H1 (cell line): ENCODE results near the gene TMEM108. TPM values are rescaled to one million over a fixed set of nuclear protein-coding genes. Genes with fewer than 3 reads are reported as not detected.

Source experiments
- CTCF ChIA-PET: fragments of 300-600 bp; sonication (Branson Sonifier 250); formaldehyde crosslinking; loops from one replicate; lab custom pipeline; 2021; ENCODE audit not compliant: partially characterized antibody; lab: Charles Lee
- POLR2A ChIA-PET: fragments of 300-600 bp; sonication (Branson Sonifier 250); formaldehyde crosslinking; loops from one replicate; lab custom pipeline; 2021; ENCODE audit warnings: inconsistent platforms; ENCODE audit not compliant: partially characterized antibody; lab: Charles Lee
- DNase-seq, 2 experiments: peaks; one replicate each; pipeline versions ENCODE4 v3.0.0 to v3.0.0-alpha.2; 2010 to 2022; ENCODE audit warnings: low spot score in 2 of 2, low read depth in 1 of 2, mixed read lengths in 1 of 2
- FAIRE-seq: peaks from 2 replicates; lab custom pipeline; 2011; peaks lifted over from hg19 to GRCh38; lab: Jason Lieb, UNC
- H2AFZ ChIP-seq: 2 replicates; pipeline ENCODE4 v1.8.1; 2012; ENCODE audit warnings: low read length, inconsistent platforms
- H2AK5ac ChIP-seq: 2 replicates; pipeline ENCODE4 v1.6.1; 2013; ENCODE audit warnings: low read depth, low read length
- H2BK120ac ChIP-seq: replicated peaks from 2 replicates; pipeline ENCODE3; 2013; ENCODE audit warnings: low read depth, low read length, inconsistent platforms
- H2BK12ac ChIP-seq: 2 replicates; pipeline ENCODE4 v1.6.1; 2013; ENCODE audit warnings: low read depth, low read length
- H2BK15ac ChIP-seq: 2 replicates; pipeline ENCODE4 v1.6.1; 2013; ENCODE audit warnings: low read length
- H2BK20ac ChIP-seq: 2 replicates; pipeline ENCODE4 v1.6.1; 2013; ENCODE audit warnings: low read length
- H2BK5ac ChIP-seq: 2 replicates; pipeline ENCODE4 v1.6.1; 2013; ENCODE audit warnings: low read depth, low read length
- H3K14ac ChIP-seq: 2 replicates; pipeline ENCODE4 v1.6.1; 2013; ENCODE audit warnings: inconsistent platforms; ENCODE audit not compliant: insufficient read length
- H3K18ac ChIP-seq: 2 replicates; pipeline ENCODE4 v1.6.1; 2013; ENCODE audit warnings: low read length; ENCODE audit errors: extremely low read depth
- H3K23ac ChIP-seq: 2 replicates; pipeline ENCODE4 v1.6.1; 2013; ENCODE audit warnings: inconsistent platforms; ENCODE audit not compliant: insufficient read length
- H3K23me2 ChIP-seq: 2 replicates; pipeline ENCODE4 v1.6.1; 2013; ENCODE audit warnings: low read depth, low read length
- H3K27ac ChIP-seq: 2 replicates; pipeline ENCODE4 v1.6.1; 2011; ENCODE audit warnings: low read depth, low read length, inconsistent platforms
- H3K27me3 ChIP-seq, 4 experiments: replicated peaks in 1 of 4; 1 replicate in 1 of 4; 2 replicates in 3 of 4; pipeline versions ENCODE4 v1.6.1 to v1.8.1; 2011 to 2013; ENCODE audit warnings: low read length in 3 of 4, mild to moderate bottlenecking in 3 of 4, inconsistent platforms in 2 of 4, mixed read lengths in 2 of 4, moderate library complexity in 1 of 4; ENCODE audit not compliant: control insufficient read depth in 3 of 4, insufficient read depth in 3 of 4; ENCODE audit errors: extremely low read depth in 1 of 4
- H3K36me3 ChIP-seq, 4 experiments: 2 replicates each; pipeline versions ENCODE4 v1.6.1 to v1.8.1; 2011 to 2013; ENCODE audit warnings: mild to moderate bottlenecking in 4 of 4, low read length in 3 of 4, moderate library complexity in 2 of 4, control low read depth in 1 of 4, inconsistent platforms in 1 of 4; ENCODE audit not compliant: insufficient read depth in 4 of 4, control insufficient read depth in 2 of 4
- H3K4ac ChIP-seq: replicated peaks from 2 replicates; pipeline ENCODE3; 2013; ENCODE audit warnings: low read length, low read depth, mixed read lengths, inconsistent platforms; ENCODE audit not compliant: insufficient read length
- H3K4me1 ChIP-seq, 4 experiments: replicated peaks in 1 of 4; 1 replicate in 1 of 4; 2 replicates in 3 of 4; pipeline versions ENCODE4 v1.6.1 to v1.8.1; 2011 to 2013; ENCODE audit warnings: low read length in 3 of 4, inconsistent platforms in 2 of 4, mixed read lengths in 1 of 4; ENCODE audit not compliant: insufficient read depth in 4 of 4, control insufficient read depth in 3 of 4
- H3K4me2 ChIP-seq, 2 experiments: 2 replicates each; pipeline versions ENCODE4 v1.6.1 to v1.8.1; 2011 to 2013; ENCODE audit warnings: low read depth in 2 of 2, low read length in 2 of 2, control low read depth in 1 of 2, inconsistent platforms in 1 of 2, mild to moderate bottlenecking in 1 of 2; ENCODE audit not compliant: insufficient read depth in 1 of 2
- H3K4me3 ChIP-seq, 4 experiments: fragments of 200-600, 300-600 bp in 1 of 4; sonication (generic), shearing (Covaris generic), sonication (Bioruptor Twin) in 1 of 4; 2 replicates each; pipeline versions ENCODE4 v1.5.1 to v1.8.1; 2011 to 2016; ENCODE audit warnings: low read length in 4 of 4, low read depth in 3 of 4, control low read depth in 2 of 4, inconsistent platforms in 2 of 4, mild to moderate bottlenecking in 2 of 4, mixed read lengths in 1 of 4, moderate library complexity in 1 of 4; ENCODE audit not compliant: insufficient read depth in 2 of 4; ENCODE audit errors: extremely low read depth in 1 of 4
- H3K56ac ChIP-seq: replicated peaks from 2 replicates; pipeline ENCODE3; 2013; ENCODE audit warnings: low read depth, mild to moderate bottlenecking, mixed read lengths, low read length, inconsistent platforms; ENCODE audit not compliant: insufficient read length
- H3K79me1 ChIP-seq: 2 replicates; pipeline ENCODE4 v1.6.1; 2013; ENCODE audit warnings: low read depth, low read length, control low read depth
- H3K79me2 ChIP-seq, 2 experiments: 2 replicates each; pipeline versions ENCODE4 v1.6.1 to v1.8.1; 2012 to 2013; ENCODE audit warnings: low read length in 2 of 2, mild to moderate bottlenecking in 2 of 2, inconsistent platforms in 1 of 2; ENCODE audit not compliant: insufficient read depth in 2 of 2, control insufficient read depth in 1 of 2
- H3K9ac ChIP-seq, 4 experiments: replicated peaks in 1 of 4; 1 replicate in 1 of 4; 2 replicates in 3 of 4; pipeline versions ENCODE4 v1.6.1 to v1.8.1; 2011 to 2013; ENCODE audit warnings: low read depth in 3 of 4, low read length in 3 of 4, control low read depth in 2 of 4, mild to moderate bottlenecking in 2 of 4, moderate library complexity in 2 of 4, inconsistent platforms in 1 of 4; ENCODE audit errors: extremely low read depth in 1 of 4
- H3K9me3 ChIP-seq, 2 experiments: 2 replicates each; pipeline versions ENCODE4 v1.6.1 to v1.8.1; 2012 to 2013; ENCODE audit warnings: mild to moderate bottlenecking in 2 of 2, moderate library complexity in 2 of 2, control low read depth in 1 of 2, inconsistent platforms in 1 of 2, low read depth in 1 of 2, low read length in 1 of 2, mixed read lengths in 1 of 2; ENCODE audit not compliant: insufficient read depth in 2 of 2
- H4K20me1 ChIP-seq, 2 experiments: replicated peaks in 1 of 2; 2 replicates each; pipeline versions ENCODE3 to v1.8.1; 2011 to 2013; ENCODE audit warnings: inconsistent platforms in 2 of 2, low read length in 2 of 2, mild to moderate bottlenecking in 1 of 2; ENCODE audit not compliant: insufficient read depth in 2 of 2, control insufficient read depth in 1 of 2
- H4K5ac ChIP-seq: 2 replicates; pipeline ENCODE4 v1.6.1; 2013; ENCODE audit warnings: low read length, low read depth, mixed read lengths, inconsistent platforms; ENCODE audit not compliant: insufficient read length
- H4K8ac ChIP-seq: 2 replicates; pipeline ENCODE4 v1.8.0; 2013; ENCODE audit warnings: mild to moderate bottlenecking, moderate library complexity, low read length, inconsistent platforms; ENCODE audit not compliant: insufficient read depth; ENCODE audit errors: extremely low read depth
- H4K91ac ChIP-seq: replicated peaks from 2 replicates; pipeline ENCODE3; 2013; ENCODE audit warnings: low read length, mixed read lengths, inconsistent platforms; ENCODE audit not compliant: insufficient read length
- WGBS, 2 experiments: shearing (Covaris generic) in 1 of 2; methylation state at CpG; one replicate each; pipeline versions ENCODE4 v1.1.6 to v1.1.7; 2013 to 2015; ENCODE audit warnings: low lambda C conversion rate in 2 of 2, mixed read lengths in 2 of 2, inconsistent platforms in 1 of 2, low coverage in 1 of 2, missing lambda C conversion rate in 1 of 2; ENCODE audit not compliant: insufficient replicate concordance in 2 of 2, insufficient coverage in 1 of 2, insufficient read length in 1 of 2; ENCODE audit errors: extremely low coverage in 1 of 2, missing lambda C conversion rate in 1 of 2; 5-methylcytosine and 5-hydroxymethylcytosine counted together
- polyA plus RNA-seq, 7 experiments: library from polyadenylated mRNA; depleted of rRNA in 3 of 7; stranded (reverse) in 5 of 7; unstranded in 2 of 7; fragments of >200 nt in 5 of 7; fragments of 200-250 nt in 2 of 7; gene quantifications; 1 replicate in 5 of 7; 2 replicates in 1 of 7; 4 replicates in 1 of 7; pipeline versions ENCODE4 v1.2.1 to v1.2.3, GENCODE V29; 2011 to 2013; ENCODE audit warnings: missing spikeins in 2 of 7, mixed read lengths in 2 of 7
- total RNA-seq: library from RNA; stranded (reverse); fragmentation: NEBNext Ultra II Directional; extraction: Animal tissue kit (Norgen Biotek cat#: 25700); gene quantifications from 2 replicates; pipeline ENCODE4 v1.2.1, GENCODE V29; 2021
- TF ChIP-seq, protein P1 (sequence below), 3 experiments: IDR thresholded peaks; 1 replicate in 2 of 3; 2 replicates in 1 of 3; pipeline versions ENCODE4 v1.5.1 to v1.6.1; 2011; ENCODE audit warnings: low read length in 3 of 3, mild to moderate bottlenecking in 3 of 3, inconsistent platforms in 2 of 3, low read depth in 1 of 3, moderate library complexity in 1 of 3; ENCODE audit not compliant: insufficient read depth in 1 of 3; ENCODE audit errors: control extremely low read depth in 1 of 3

TMEM108 gene
- total and polyA plus RNA-seq, 2 of the 8 experiments (the other 6 are each of a cell fraction or from before 2014, with no cell fraction given) = 14.3 to 16.2 TPM

DNA sequence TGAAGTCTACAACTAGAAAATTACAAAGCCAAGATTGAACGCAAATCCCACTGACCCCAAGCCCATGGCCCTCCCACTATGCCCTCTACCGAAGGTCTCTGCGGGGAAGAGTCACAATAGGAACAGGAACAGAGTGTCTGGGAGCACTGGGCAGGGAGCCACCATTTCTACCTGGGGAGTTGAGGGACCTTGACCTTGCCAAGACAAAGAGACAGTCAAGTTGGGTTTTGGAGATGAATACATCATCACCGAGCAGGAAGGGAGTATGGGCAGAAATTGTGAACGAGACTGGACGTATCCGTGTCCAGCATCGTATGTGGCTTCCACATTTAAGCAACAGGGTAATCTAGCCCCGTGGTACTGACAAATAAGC is 330.9 kb downstream of the TMEM108 start:
- no peak overlapping the region for H3K27ac ChIP-seq
- no peaks in the 10 kb centered on the region for H3K79me2 ChIP-seq
- no peak overlapping the region for H3K4ac ChIP-seq
- no peaks in the 10 kb centered on the region for H3K79me1 ChIP-seq
- H3K36me3 ChIP-seq = no peaks in the 10 kb centered on the region; a peak in 1 of 8 replicates
- no peaks in the 10 kb centered on the region for H3K4me1 ChIP-seq
- no peak overlapping the region for H3K9ac ChIP-seq
- no peak overlapping the region for H3K23ac ChIP-seq
- H4K91ac ChIP-seq = no peak overlapping the region
- POLR2A ChIA-PET = no interaction called here
- no peak overlapping the region for H3K56ac ChIP-seq
- H4K8ac ChIP-seq = no peak overlapping the region
- no peak for FAIRE-seq
- H3K4me2 ChIP-seq = no peak overlapping the region
- H2BK120ac ChIP-seq = no peak overlapping the region
- no peak overlapping the region for H4K5ac ChIP-seq
- H4K20me1 ChIP-seq = no peaks in the 10 kb centered on the region
- no peak overlapping the region for H2AFZ ChIP-seq
- peak in 1 of 2 experiments; percentile 17 for DNase-seq
- H2BK12ac ChIP-seq = no peak overlapping the region
- TF ChIP-seq, protein P1, sequence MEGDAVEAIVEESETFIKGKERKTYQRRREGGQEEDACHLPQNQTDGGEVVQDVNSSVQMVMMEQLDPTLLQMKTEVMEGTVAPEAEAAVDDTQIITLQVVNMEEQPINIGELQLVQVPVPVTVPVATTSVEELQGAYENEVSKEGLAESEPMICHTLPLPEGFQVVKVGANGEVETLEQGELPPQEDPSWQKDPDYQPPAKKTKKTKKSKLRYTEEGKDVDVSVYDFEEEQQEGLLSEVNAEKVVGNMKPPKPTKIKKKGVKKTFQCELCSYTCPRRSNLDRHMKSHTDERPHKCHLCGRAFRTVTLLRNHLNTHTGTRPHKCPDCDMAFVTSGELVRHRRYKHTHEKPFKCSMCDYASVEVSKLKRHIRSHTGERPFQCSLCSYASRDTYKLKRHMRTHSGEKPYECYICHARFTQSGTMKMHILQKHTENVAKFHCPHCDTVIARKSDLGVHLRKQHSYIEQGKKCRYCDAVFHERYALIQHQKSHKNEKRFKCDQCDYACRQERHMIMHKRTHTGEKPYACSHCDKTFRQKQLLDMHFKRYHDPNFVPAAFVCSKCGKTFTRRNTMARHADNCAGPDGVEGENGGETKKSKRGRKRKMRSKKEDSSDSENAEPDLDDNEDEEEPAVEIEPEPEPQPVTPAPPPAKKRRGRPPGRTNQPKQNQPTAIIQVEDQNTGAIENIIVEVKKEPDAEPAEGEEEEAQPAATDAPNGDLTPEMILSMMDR (IDR thresholded peaks at IDR 0.05; ENCODE audit: control extremely low read depth in 1 of 3, insufficient read depth in 1 of 3, low read depth in 1 of 3, low read length in 3 of 3) = no peak
- no peak overlapping the region for H3K18ac ChIP-seq
- CTCF ChIA-PET = interaction anchor here (4.6 to 18.0 kb wide), 2 partner anchors 9 to 328 kb away, joined by 28 to 189 read pairs; no protein-coding TSS in a partner anchor
- no peak overlapping the region for H2AK5ac ChIP-seq
- WGBS, 2 experiments = 90% methylated on average over 9 of the region's 9 CpGs; no CpG with 5 or more reads in 1 of the 2 experiments
- H3K23me2 ChIP-seq = no peaks in the 10 kb centered on the region
- no peaks in the 10 kb centered on the region for H3K9me3 ChIP-seq
- H2BK5ac ChIP-seq = no peak overlapping the region
- peaks cover 0 to 1% (median 0%) of the 10 kb centered on the region in 4 experiments; a peak in 1 of 7 replicates for H3K27me3 ChIP-seq
- H2BK20ac ChIP-seq = no peak overlapping the region
- no peak overlapping the region for H3K14ac ChIP-seq
- H3K4me3 ChIP-seq = no peak overlapping the region
- no peak overlapping the region for H2BK15ac ChIP-seq
